IMR-90 (cell line): ENCODE data around the gene INTS3. TPM values are rescaled to one million over a fixed set of nuclear protein-coding genes. Genes with fewer than 3 reads are reported as not detected.

Source experiments
- ATAC-seq: fragments of 200-7000 bp; cut with Tn5 transposase; 2 replicates; pipeline ENCODE4 v1.9.1; 2020; ENCODE audit warnings: low read depth, mild to moderate bottlenecking, moderate library complexity
- BruUV-seq: library from RNA; stranded (reverse); fragments of 400-500 nt; replicated peaks from 2 replicates; lab custom pipeline; 2021; lab: Mats Ljungman, UMichigan
- CTCF ChIA-PET: fragments of 300-600 bp; formaldehyde crosslinking; extraction: SDS; loops from one replicate; lab custom pipeline; 2021; ENCODE audit warnings: antibody characterized with exemption; lab: Yijun Ruan, JAX
- POLR2A ChIA-PET: fragments of 300-600 bp; sonication (Branson Sonifier 250); formaldehyde crosslinking; loops from one replicate; lab custom pipeline; 2022; ENCODE audit warnings: antibody characterized with exemption; ENCODE audit not compliant: unreplicated experiment; lab: Charles Lee
- DNase-seq: peaks from one replicate; pipeline ENCODE4 v3.0.0; 2013
- H2AFZ ChIP-seq: replicated peaks from 2 replicates; pipeline ENCODE3; 2013; ENCODE audit warnings: low read length, mild to moderate bottlenecking; ENCODE audit not compliant: poor library complexity
- H2AK5ac ChIP-seq: 2 replicates; pipeline ENCODE4 v1.6.1; 2013; ENCODE audit warnings: low read depth, low read length, inconsistent platforms
- H2AK9ac ChIP-seq: replicated peaks from 2 replicates; pipeline ENCODE3; 2013; ENCODE audit warnings: mild to moderate bottlenecking, low read depth, low read length, moderate library complexity; ENCODE audit not compliant: poor library complexity
- H2BK120ac ChIP-seq: 2 replicates; pipeline ENCODE4 v1.6.1; 2013; ENCODE audit warnings: low read depth, low read length, inconsistent platforms
- H2BK15ac ChIP-seq: 3 replicates; pipeline ENCODE4 v1.6.1; 2013; ENCODE audit warnings: low read depth, low read length, inconsistent platforms
- H2BK20ac ChIP-seq: 2 replicates; pipeline ENCODE4 v1.6.1; 2013; ENCODE audit warnings: low read depth, mild to moderate bottlenecking, inconsistent platforms, low read length, moderate library complexity
- H2BK5ac ChIP-seq: 2 replicates; pipeline ENCODE4 v1.6.1; 2013; ENCODE audit warnings: mild to moderate bottlenecking, low read depth, low read length, inconsistent platforms; ENCODE audit not compliant: poor library complexity, severe bottlenecking
- H3K14ac ChIP-seq: replicated peaks from 2 replicates; pipeline ENCODE4 v1.6.1; 2013; ENCODE audit warnings: low read depth, low read length, inconsistent platforms
- H3K18ac ChIP-seq: 2 replicates; pipeline ENCODE4 v1.6.1; 2013; ENCODE audit warnings: low read depth, low read length, control low read depth
- H3K23ac ChIP-seq: 2 replicates; pipeline ENCODE4 v1.6.1; 2013; ENCODE audit warnings: low read depth, low read length, inconsistent platforms
- H3K27ac ChIP-seq: 2 replicates; pipeline ENCODE4 v1.5.1; 2013; ENCODE audit warnings: mild to moderate bottlenecking, control low read depth, low read length; ENCODE audit not compliant: insufficient read depth
- H3K27me3 ChIP-seq: 2 replicates; pipeline ENCODE4 v1.6.1; 2013; ENCODE audit warnings: low read length; ENCODE audit not compliant: control insufficient read depth, insufficient read depth
- H3K36me3 ChIP-seq: 2 replicates; pipeline ENCODE4 v1.6.1; 2013; ENCODE audit warnings: low read length, mixed read lengths; ENCODE audit not compliant: control insufficient read depth, insufficient read depth
- H3K4ac ChIP-seq: 2 replicates; pipeline ENCODE4 v1.6.1; 2013; ENCODE audit warnings: low read depth, low read length, inconsistent platforms
- H3K4me1 ChIP-seq: 2 replicates; pipeline ENCODE4 v1.6.1; 2013; ENCODE audit warnings: low read length, mixed read lengths; ENCODE audit not compliant: control insufficient read depth, insufficient read depth
- H3K4me2 ChIP-seq: 2 replicates; pipeline ENCODE4 v1.6.1; 2013; ENCODE audit warnings: low read depth, mild to moderate bottlenecking, control low read depth, low read length, moderate library complexity
- H3K4me3 ChIP-seq: 2 replicates; pipeline ENCODE4 v1.5.1; 2013; ENCODE audit warnings: low read depth, mild to moderate bottlenecking, control low read depth, low read length, moderate library complexity; ENCODE audit not compliant: insufficient read depth
- H3K56ac ChIP-seq: 2 replicates; pipeline ENCODE4 v1.6.1; 2013; ENCODE audit warnings: low read length, inconsistent platforms; ENCODE audit not compliant: insufficient read depth; ENCODE audit errors: extremely low read depth
- H3K79me1 ChIP-seq, 2 experiments: 2 replicates each; pipeline ENCODE4 v1.6.1; 2013; ENCODE audit warnings: low read length in 2 of 2, inconsistent platforms in 1 of 2, low read depth in 1 of 2
- H3K9ac ChIP-seq: 2 replicates; pipeline ENCODE4 v1.6.1; 2013; ENCODE audit warnings: low read depth, low read length, control low read depth
- H3K9me1 ChIP-seq: 2 replicates; pipeline ENCODE4 v1.6.1; 2013; ENCODE audit warnings: low read length, inconsistent platforms; ENCODE audit not compliant: insufficient read depth
- H3K9me3 ChIP-seq: 2 replicates; pipeline ENCODE4 v1.6.1; 2013; ENCODE audit warnings: low read length; ENCODE audit not compliant: control insufficient read depth, insufficient read depth
- H4K20me1 ChIP-seq: 2 replicates; pipeline ENCODE4 v1.6.1; 2013; ENCODE audit warnings: low read length, inconsistent platforms; ENCODE audit not compliant: insufficient read depth
- H4K5ac ChIP-seq: 2 replicates; pipeline ENCODE4 v1.6.1; 2013; ENCODE audit warnings: mild to moderate bottlenecking, low read depth, low read length, control low read depth
- H4K8ac ChIP-seq, 2 experiments: 2 replicates each; pipeline ENCODE4 v1.6.1; 2013; ENCODE audit warnings: low read depth in 2 of 2, low read length in 2 of 2, control low read depth in 1 of 2, inconsistent platforms in 1 of 2
- H4K91ac ChIP-seq: 2 replicates; pipeline ENCODE4 v1.6.1; 2013; ENCODE audit warnings: low read depth, low read length, inconsistent platforms; ENCODE audit not compliant: insufficient read depth
- BHLHE40 ChIP-seq: fragments of 150-350 bp; IDR thresholded peaks from 2 replicates; pipeline ENCODE4 v1.6.1; 2016; ENCODE audit warnings: mild to moderate bottlenecking, low read depth, low read length
- CEBPB ChIP-seq: IDR thresholded peaks from 2 replicates; pipeline ENCODE4 v1.6.1; 2012; ENCODE audit warnings: low read depth, low read length, improper control_type of control experiment
- CHD1 ChIP-seq: IDR thresholded peaks from 2 replicates; pipeline ENCODE4 v1.6.1; 2012; ENCODE audit warnings: low read depth, low read length, improper control_type of control experiment
- CTCF ChIP-seq: conservative IDR thresholded peaks from 2 replicates; pipeline ENCODE4 v1.5.1; 2012; ENCODE audit warnings: mild to moderate bottlenecking, low read depth, low read length, improper control_type of control experiment
- ELK1 ChIP-seq: fragments of 150-350 bp; IDR thresholded peaks from 2 replicates; pipeline ENCODE4 v1.6.1; 2016; ENCODE audit warnings: low read depth, mild to moderate bottlenecking, low read length, moderate library complexity, borderline replicate concordance
- FOS ChIP-seq: fragments of 150-350 bp; IDR thresholded peaks from 2 replicates; pipeline ENCODE4 v1.6.1; 2016; ENCODE audit warnings: low read depth, low read length
- MAFK ChIP-seq: IDR thresholded peaks from 2 replicates; pipeline ENCODE4 v1.6.1; 2012; ENCODE audit warnings: low read depth, low read length, improper control_type of control experiment
- MAZ ChIP-seq: IDR thresholded peaks from 2 replicates; pipeline ENCODE4 v1.6.1; 2012; ENCODE audit warnings: low read depth, mild to moderate bottlenecking, low read length, improper control_type of control experiment, moderate library complexity, borderline replicate concordance
- MXI1 ChIP-seq: IDR thresholded peaks from 2 replicates; pipeline ENCODE4 v1.6.1; 2012; ENCODE audit warnings: low read depth, mild to moderate bottlenecking, low read length, moderate library complexity, borderline replicate concordance
- NFE2L2 ChIP-seq: fragments of 150-350 bp; IDR thresholded peaks from 2 replicates; pipeline ENCODE4 v1.6.1; 2016; ENCODE audit warnings: low read depth, mild to moderate bottlenecking, low read length
- POLR2A ChIP-seq: IDR thresholded peaks from 2 replicates; pipeline ENCODE4 v1.6.1; 2012; ENCODE audit warnings: mild to moderate bottlenecking, low read depth, low read length
- RAD21 ChIP-seq: IDR thresholded peaks from 2 replicates; pipeline ENCODE4 v1.6.1; 2012; ENCODE audit warnings: low read length, improper control_type of control experiment
- RCOR1 ChIP-seq: IDR thresholded peaks from 2 replicates; pipeline ENCODE4 v1.6.1; 2012; ENCODE audit warnings: mild to moderate bottlenecking, low read length, improper control_type of control experiment; ENCODE audit not compliant: insufficient replicate concordance
- RFX5 ChIP-seq: IDR thresholded peaks from 2 replicates; pipeline ENCODE4 v1.8.0; 2012; ENCODE audit warnings: low read depth, mild to moderate bottlenecking, low read length, moderate library complexity
- SMC3 ChIP-seq: fragments of 150-350 bp; IDR thresholded peaks from 2 replicates; pipeline ENCODE4 v1.6.1; 2016; ENCODE audit warnings: low read depth, mild to moderate bottlenecking, antibody characterized with exemption, low read length, moderate library complexity
- WGBS, 2 experiments: methylation state at CpG; one replicate each; pipeline versions ENCODE4 v1.1.5 to v1.1.7; 2013; ENCODE audit warnings: missing lambda C conversion rate in 2 of 2; ENCODE audit not compliant: insufficient read length in 1 of 2; ENCODE audit errors: extremely low coverage in 2 of 2; 5-methylcytosine and 5-hydroxymethylcytosine counted together
- dilution Hi-C: fragments of 300-500 bp; cut with HindIII; formaldehyde crosslinking; loops from one replicate; pipeline ENCODE4 v1.14.3; 2018; ENCODE audit warnings: low sequenced_read_pairs; ENCODE audit not compliant: unreplicated experiment
- in situ Hi-C: fragments of 300-500 bp; cut with MboI; formaldehyde crosslinking; loops from 3 replicates; pipeline ENCODE4 v1.14.3; 2019; ENCODE audit warnings: low sequenced_read_pairs, inconsistent platforms, mixed read lengths
- intact Hi-C: fragments of 100-400 bp; cut with micrococcal nuclease; formaldehyde crosslinking; loops from 2 replicates; pipeline ENCODE4 v1.10.0; 2022
- polyA plus RNA-seq, 3 experiments: library from polyadenylated mRNA; depleted of rRNA; stranded (reverse); fragments of >200 nt; gene quantifications; 2 replicates each; pipeline ENCODE4 v1.2.3, GENCODE V29; 2012; ENCODE audit warnings: low replicate concordance in 1 of 3
- total RNA-seq: library from RNA; depleted of rRNA; stranded (reverse); fragments of >200 nt; gene quantifications from 2 replicates; pipeline ENCODE4 v1.2.3, GENCODE V29; 2012
- TF ChIP-seq, protein P1 (sequence below): fragments of 150-350 bp; IDR thresholded peaks from 2 replicates; pipeline ENCODE4 v1.6.1; 2017; ENCODE audit warnings: mild to moderate bottlenecking, antibody characterized with exemption, low read length, low read depth

Gene INTS3
- total and polyA plus RNA-seq, 2 of the 4 experiments (the other 2 are of a cell fraction), result 33.5 to 59.4 TPM

DNA sequence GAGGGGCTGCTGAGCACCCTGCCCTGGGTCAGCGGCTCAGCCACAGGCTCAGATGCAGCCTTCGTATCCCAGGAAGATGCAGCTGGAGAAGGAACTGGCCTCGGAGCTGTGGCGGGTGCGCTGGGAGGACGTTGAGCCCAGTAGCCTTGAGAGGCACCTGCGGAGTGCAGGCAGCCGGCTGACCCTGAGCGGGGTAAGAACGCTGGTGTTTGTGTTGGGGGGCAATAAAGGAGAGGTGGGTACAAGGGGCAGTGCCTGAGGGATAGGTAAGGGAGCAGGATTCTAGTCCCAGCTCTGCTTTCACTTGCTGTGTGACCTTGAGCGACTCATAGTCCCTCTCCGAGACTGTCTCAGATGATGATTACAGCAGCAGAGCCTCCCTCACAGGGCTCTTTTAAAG, 43.0 kb upstream of the INTS3 start:
- Histone ChIP-seq H3K56ac (no peak overlapping the region), H4K20me1 (no peaks in the 10 kb centered on the region; the same call in 1 of the 2 replicates)
- CTCF ChIA-PET, result no interaction called here

More for the DNA sequence above, 43.0 kb upstream of the INTS3 start:
- no peak overlapping the region for H4K91ac ChIP-seq
- no peak for TF ChIP-seq CHD1
- no peak for TF ChIP-seq MAZ
- no peak for TF ChIP-seq POLR2A
- TF ChIP-seq FOS, result no peak
- no peak for TF ChIP-seq RAD21
- TF ChIP-seq BHLHE40, result no peak
- no peak for TF ChIP-seq SMC3
- TF ChIP-seq ELK1, result no peak
- no peak for TF ChIP-seq CTCF
- TF ChIP-seq, protein P1, sequence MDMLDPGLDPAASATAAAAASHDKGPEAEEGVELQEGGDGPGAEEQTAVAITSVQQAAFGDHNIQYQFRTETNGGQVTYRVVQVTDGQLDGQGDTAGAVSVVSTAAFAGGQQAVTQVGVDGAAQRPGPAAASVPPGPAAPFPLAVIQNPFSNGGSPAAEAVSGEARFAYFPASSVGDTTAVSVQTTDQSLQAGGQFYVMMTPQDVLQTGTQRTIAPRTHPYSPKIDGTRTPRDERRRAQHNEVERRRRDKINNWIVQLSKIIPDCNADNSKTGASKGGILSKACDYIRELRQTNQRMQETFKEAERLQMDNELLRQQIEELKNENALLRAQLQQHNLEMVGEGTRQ, result no peak
- no peak for TF ChIP-seq CEBPB
- no peak for TF ChIP-seq RCOR1
- no peak for TF ChIP-seq NFE2L2
- no peak for TF ChIP-seq RFX5
- TF ChIP-seq MAFK, result no peak
- no peak for TF ChIP-seq MXI1
- no peak overlapping the region for H2BK20ac ChIP-seq
- H3K4me2 ChIP-seq, result no peak overlapping the region
- no peak overlapping the region for H2AK5ac ChIP-seq
- POLR2A ChIA-PET, result no interaction called here
- H3K4me1 ChIP-seq, result no peaks in the 10 kb centered on the region
- DNase-seq, result no peak
- H2BK15ac ChIP-seq, result no peak overlapping the region
- BruUV-seq, result no TSS peak
- H3K9me1 ChIP-seq, result no peaks in the 10 kb centered on the region
- no peak overlapping the region for H3K4ac ChIP-seq
- no peak overlapping the region for H2AFZ ChIP-seq
- H3K36me3 ChIP-seq, result no peaks in the 10 kb centered on the region
- H3K4me3 ChIP-seq, result no peak overlapping the region
- no peak for ATAC-seq
- WGBS, 2 experiments, result 50% methylated on average over 1 of the region's 12 CpGs; no CpG with 5 or more reads in 1 of the 2 experiments
- H3K27me3 ChIP-seq, result peaks cover 55% of the 10 kb centered on the region
- no peak overlapping the region for H3K23ac ChIP-seq
- intact Hi-C loops, result no loop called here
- no peak overlapping the region for H3K27ac ChIP-seq
- dilution Hi-C loops, result no loop called here
- H3K18ac ChIP-seq, result no peak overlapping the region
- no peaks in the 10 kb centered on the region for H3K79me1 ChIP-seq
- no peak overlapping the region for H2BK5ac ChIP-seq
- in situ Hi-C loops, result no loop called here
- H3K9ac ChIP-seq, result no peak overlapping the region
- no peaks in the 10 kb centered on the region for H3K9me3 ChIP-seq
- no peak overlapping the region for H3K14ac ChIP-seq
- no peak overlapping the region for H4K8ac ChIP-seq
- no peak overlapping the region for H4K5ac ChIP-seq
- no peak overlapping the region for H2BK120ac ChIP-seq
- no peak overlapping the region for H2AK9ac ChIP-seq
